Endothelial cell of umbilical vein (primary cell): ENCODE data around the gene PSTPIP1. TPM values are rescaled to one million over a fixed set of nuclear protein-coding genes. Genes with fewer than 3 reads are reported as not detected.
A peak's percentile ranks its signal among the peaks of the same experiment; 100 is the strongest.

Experiments used
- Bru-seq: library from RNA; stranded (reverse); fragments of 400-500 nt; gene quantifications from one replicate; lab custom pipeline; 2021; lab: Mats Ljungman, UMichigan
- BruChase-seq, 2 experiments: library from RNA; stranded (reverse); fragments of 400-500 nt; gene quantifications; one replicate each; lab custom pipeline; 2021; lab: Mats Ljungman, UMichigan
- BruUV-seq: library from RNA; stranded (reverse); fragments of 400-500 nt; replicated peaks from 2 replicates; lab custom pipeline; 2021; lab: Mats Ljungman, UMichigan
- CTCF ChIA-PET: fragments of 300-600, 350-600 bp; sonication (Branson Sonifier 250); formaldehyde crosslinking; loops from one replicate; lab custom pipeline; 2021; ENCODE audit warnings: antibody characterized with exemption, inconsistent platforms; lab: Charles Lee
- POLR2A ChIA-PET: fragments of 300-600, 350-600 bp; sonication (Branson Sonifier 250); formaldehyde crosslinking; loops from one replicate; lab custom pipeline; 2021; ENCODE audit warnings: antibody characterized with exemption, inconsistent platforms; lab: Charles Lee
- DNase-seq: peaks from one replicate; pipeline ENCODE4 v3.0.0-alpha.2; 2011; ENCODE audit warnings: low read depth, low spot score
- FAIRE-seq: peaks from 2 replicates; lab custom pipeline; 2011; peaks lifted over from hg19 to GRCh38; lab: Jason Lieb, UNC
- H2AFZ ChIP-seq: 2 replicates; pipeline ENCODE4 v1.6.0; 2012; ENCODE audit warnings: low read depth, low read length, control low read depth, inconsistent platforms
- H3K27ac ChIP-seq: 2 replicates; pipeline ENCODE4 v1.5.1; 2011; ENCODE audit warnings: low read depth, mild to moderate bottlenecking, control low read depth, low read length, moderate library complexity; ENCODE audit not compliant: insufficient read depth
- H3K27me3 ChIP-seq, 2 experiments: 2 replicates each; pipeline versions ENCODE4 v1.6.0 to v1.6.1; 2011; ENCODE audit warnings: low read length in 2 of 2, mixed read lengths in 1 of 2; ENCODE audit not compliant: control insufficient read depth in 2 of 2, insufficient read depth in 2 of 2
- H3K36me3 ChIP-seq, 2 experiments: 2 replicates in 1 of 2; 3 replicates in 1 of 2; pipeline ENCODE4 v1.5.1; 2011; ENCODE audit warnings: low read length in 2 of 2, mild to moderate bottlenecking in 1 of 2, moderate library complexity in 1 of 2; ENCODE audit not compliant: control insufficient read depth in 2 of 2, insufficient read depth in 2 of 2; ENCODE audit errors: extremely low read depth in 1 of 2
- H3K4me1 ChIP-seq: 3 replicates; pipeline ENCODE4 v1.5.1; 2011; ENCODE audit warnings: mild to moderate bottlenecking, low read length; ENCODE audit not compliant: control insufficient read depth, insufficient read depth; ENCODE audit errors: extremely low read depth
- H3K4me2 ChIP-seq: 2 replicates; pipeline ENCODE4 v1.6.1; 2011; ENCODE audit warnings: low read length, control low read depth, mixed read lengths; ENCODE audit not compliant: insufficient read depth
- H3K4me3 ChIP-seq, 3 experiments: fragments of 200-600 bp in 1 of 3; sonication (generic), shearing (Covaris generic) in 1 of 3; replicated peaks in 1 of 3; 2 replicates each; pipeline ENCODE4 v1.5.1; 2011 to 2016; ENCODE audit warnings: control low read depth in 3 of 3, low read length in 3 of 3, mild to moderate bottlenecking in 2 of 3, inconsistent platforms in 1 of 3, low read depth in 1 of 3, moderate library complexity in 1 of 3; ENCODE audit not compliant: insufficient read depth in 1 of 3
- H3K79me2 ChIP-seq: 2 replicates; pipeline ENCODE4 v1.6.0; 2012; ENCODE audit warnings: low read length, inconsistent platforms; ENCODE audit not compliant: control insufficient read depth, insufficient read depth
- H3K9ac ChIP-seq: replicated peaks from 2 replicates; pipeline ENCODE3; 2011; ENCODE audit warnings: low read length, control low read depth; ENCODE audit not compliant: insufficient read depth; ENCODE audit errors: extremely low read depth
- H3K9me1 ChIP-seq: replicated peaks from 3 replicates; pipeline ENCODE4 v1.6.0; 2011; ENCODE audit warnings: mild to moderate bottlenecking, low read length; ENCODE audit not compliant: control insufficient read depth, insufficient read depth; ENCODE audit errors: extremely low read depth
- H3K9me3 ChIP-seq: replicated peaks from 2 replicates; pipeline ENCODE4 v1.5.1; 2012; ENCODE audit warnings: low read length, inconsistent platforms; ENCODE audit not compliant: control insufficient read depth, insufficient read depth
- H4K20me1 ChIP-seq: replicated peaks from 2 replicates; pipeline ENCODE3; 2011; ENCODE audit warnings: mild to moderate bottlenecking, low read length; ENCODE audit not compliant: control insufficient read depth, insufficient read depth; ENCODE audit errors: extremely low read depth
- CTCF ChIP-seq, 2 donors: IDR thresholded peaks; 1 replicate in 1 of 2; 2 replicates in 1 of 2; pipeline ENCODE4 v1.5.1; 2011; ENCODE audit warnings: low read length in 2 of 2, mild to moderate bottlenecking in 2 of 2, moderate library complexity in 2 of 2, control low read depth in 1 of 2, inconsistent platforms in 1 of 2, low read depth in 1 of 2; ENCODE audit not compliant: insufficient read depth in 1 of 2; ENCODE audit errors: extremely low read depth in 1 of 2
- EZH2 ChIP-seq: IDR thresholded peaks from 2 replicates; pipeline ENCODE4 v1.6.1; 2012; ENCODE audit warnings: borderline replicate concordance, low read depth, mild to moderate bottlenecking, moderate library complexity, low read length, inconsistent platforms; ENCODE audit not compliant: severe bottlenecking
- FOS ChIP-seq: IDR thresholded peaks from 2 replicates; pipeline ENCODE4 v1.6.1; 2011; ENCODE audit warnings: mild to moderate bottlenecking, low read length, moderate library complexity, borderline replicate concordance; ENCODE audit not compliant: insufficient read depth
- MAX ChIP-seq: IDR thresholded peaks from 2 replicates; pipeline ENCODE4 v1.6.1; 2011; ENCODE audit not compliant: insufficient read depth, insufficient read length
- MYC ChIP-seq: IDR thresholded peaks from one replicate; pipeline ENCODE4 v1.6.1; 2011; ENCODE audit warnings: mild to moderate bottlenecking, low read depth, low read length
- POLR2AphosphoS5 ChIP-seq: IDR thresholded peaks from 2 replicates; pipeline ENCODE4 v1.6.1; 2012; ENCODE audit warnings: low read depth, mild to moderate bottlenecking, control low read depth, low read length, moderate library complexity; ENCODE audit not compliant: insufficient read depth
- dilution Hi-C: fragments of 300-500 bp; cut with MboI; formaldehyde crosslinking; loops from one replicate; pipeline ENCODE4 v1.15.0; 2019; ENCODE audit warnings: low sequenced_read_pairs; ENCODE audit not compliant: extremely low pct_ligation_motif_present
- intact Hi-C: fragments of 100-400 bp; cut with micrococcal nuclease; formaldehyde crosslinking; loops from one replicate; pipeline ENCODE4 v1.10.0; 2022
- long read RNA-seq: library from polyadenylated mRNA; stranded (forward); transcript quantifications from one replicate; pipeline ENCODE4 v2.0.0, GENCODE V29; 2021
- polyA minus RNA-seq, 3 experiments: library from RNA; depleted of rRNA, polyadenylated mRNA; stranded (reverse); fragments of >200 nt; gene quantifications; 1 replicate in 1 of 3; 2 replicates in 2 of 3; pipeline ENCODE4 v1.2.3, GENCODE V29; 2011
- polyA plus RNA-seq, 4 experiments: library from polyadenylated mRNA; depleted of rRNA in 3 of 4; stranded (reverse) in 3 of 4; unstranded in 1 of 4; fragments of >200 nt; gene quantifications; 2 replicates each; pipeline versions ENCODE4 v1.2.1 to v1.2.3, GENCODE V29; 2011 to 2012; ENCODE audit warnings: missing spikeins in 1 of 4
- total RNA-seq: library from RNA; stranded (reverse); gene quantifications from 2 replicates; pipeline ENCODE4 v1.2.3, GENCODE V29; 2021

PSTPIP1 gene
- total RNA-seq = not detected in 2 replicates
- not detected in 2 replicates for polyA plus RNA-seq
- not detected in 2 replicates for polyA plus RNA-seq (2011; cell fraction: cytosol; rRNA removed)
- 0.11 TPM in 1 of 2 replicates, not detected in the other for polyA plus RNA-seq (2011; cell fraction: nucleus; rRNA removed)
- polyA plus RNA-seq (2012) = not detected in 2 replicates
- polyA minus RNA-seq = not detected in 2 replicates
- not detected for polyA minus RNA-seq (2011; cell fraction: cytosol; rRNA and poly(A)+ RNA removed)
- not detected in 2 replicates for polyA minus RNA-seq (2011; cell fraction: nucleus; rRNA and poly(A)+ RNA removed)
- Bru-seq, nascent RNA = not detected
- not detected for BruChase-seq, experiment 1, labeled RNA remaining after a 6-hour chase
- BruChase-seq, experiment 2, labeled RNA remaining after a 2-hour chase = not detected
- long read RNA-seq = 0 reads

- Histone ChIP-seq H3K9ac (no peak within 1 kb of the TSS), H3K4me3 (no peak within 1 kb of the TSS), H3K4me1 (peaks cover 10% of the 10 kb centered on the region), H4K20me1 (no peaks in the 10 kb centered on the region), H3K36me3 (no peaks in the 10 kb centered on the region), H3K9me3 (no peaks in the 10 kb centered on the region), H3K4me2 (no peak within 1 kb of the TSS), H2AFZ (peak within 1 kb of the TSS; percentile 50), H3K27me3 (peaks cover 0 to 2% of the 10 kb centered on the region in 2 experiments), H3K27ac (no peak within 1 kb of the TSS), H3K79me2 (no peaks in the 10 kb centered on the region), H3K9me1 (no peaks in the 10 kb centered on the region)
- CTCF ChIA-PET = interaction anchor here (0.8 to 2.3 kb wide), 4 partner anchors 12 to 548 kb away, joined by 3 to 8 read pairs (median 6); no protein-coding TSS in a partner anchor
- BruUV-seq = no TSS peak
- TF ChIP-seq CTCF (IDR thresholded peaks at IDR 0.05; ENCODE audit: extremely low read depth in 1 of 2, insufficient read depth in 1 of 2, low read depth in 1 of 2, low read length in 2 of 2) (no peak), POLR2AphosphoS5 (no peak), EZH2 (no peak), MYC (no peak), MAX (no peak), FOS (no peak)
- FAIRE-seq (no peak), DNase-seq (no peak)
- intact Hi-C loops (no loop called here), dilution Hi-C loops (no loop called here)
- POLR2A ChIA-PET = no interaction called here
Observed at GRCh38 chr15:76994971-76995945, at the start of gene PSTPIP1. Gene PSTPIP1, plus strand, starts transcription at chr15:76995126. Its CDS starts 448 bp downstream, at chr15:76995574.
